CD4-positive, alpha-beta T cell (primary cell): ENCODE results near the gene LMX1B. TPM values are rescaled to one million over a fixed set of nuclear protein-coding genes. Genes with fewer than 3 reads are reported as not detected.

Source experiments
- ATAC-seq: fragments of 200-7000 bp; cut with Tn5 transposase; one replicate; pipeline ENCODE4 v1.10.0; 2022; ENCODE audit warnings: mild to moderate bottlenecking; ENCODE audit not compliant: poor library complexity
- CTCF ChIA-PET: fragments of 350-600 bp; sonication (Branson Sonifier 250); formaldehyde crosslinking; loops from one replicate; lab custom pipeline; 2021; ENCODE audit warnings: antibody characterized with exemption, inconsistent platforms; lab: Charles Lee
- POLR2A ChIA-PET: fragments of 350-600 bp; sonication (Branson Sonifier 250); formaldehyde crosslinking; loops from one replicate; lab custom pipeline; 2021; ENCODE audit warnings: antibody characterized with exemption, inconsistent platforms; lab: Charles Lee
- DNase-seq, 14 experiments: peaks; one replicate each; pipeline ENCODE4 v3.0.0-alpha.2; 2013 to 2020; ENCODE audit warnings: mixed read lengths in 2 of 14
- H3K27ac ChIP-seq, 2 donors: one replicate each; pipeline versions ENCODE4 v1.5.1 to v1.7.0; 2013; ENCODE audit warnings: low read length in 2 of 2, low read depth in 1 of 2, mild to moderate bottlenecking in 1 of 2
- H3K27me3 ChIP-seq, 2 experiments: 1 replicate in 1 of 2; 2 replicates in 1 of 2; pipeline versions ENCODE4 v1.6.1 to v1.7.0; 2013; ENCODE audit warnings: low read length in 2 of 2, control low read depth in 1 of 2, mild to moderate bottlenecking in 1 of 2, moderate library complexity in 1 of 2; ENCODE audit not compliant: insufficient read depth in 2 of 2, control insufficient read depth in 1 of 2
- H3K36me3 ChIP-seq: one replicate; pipeline ENCODE4 v1.6.1; 2013; ENCODE audit warnings: low read length, control low read depth; ENCODE audit not compliant: insufficient read depth
- H3K4me1 ChIP-seq: one replicate; pipeline ENCODE4 v1.6.1; 2013; ENCODE audit warnings: low read length, control low read depth; ENCODE audit not compliant: insufficient read depth
- H3K4me3 ChIP-seq: one replicate; pipeline ENCODE4 v1.5.1; 2013; ENCODE audit warnings: mild to moderate bottlenecking, low read length, moderate library complexity
- H3K9me3 ChIP-seq, 2 experiments: 1 replicate in 1 of 2; 2 replicates in 1 of 2; pipeline versions ENCODE4 v1.6.1 to v1.7.0; 2013; ENCODE audit warnings: low read length in 2 of 2, mild to moderate bottlenecking in 2 of 2, control low read depth in 1 of 2, moderate library complexity in 1 of 2; ENCODE audit not compliant: control insufficient read depth in 1 of 2, insufficient read depth in 1 of 2
- H3K27ac Mint-ChIP-seq: one replicate; pipeline ENCODE4 v1.8.0; 2020; ENCODE audit warnings: mixed read lengths
- H3K27me3 Mint-ChIP-seq: one replicate; pipeline ENCODE4 v1.8.0; 2021; ENCODE audit warnings: mixed read lengths
- H3K36me3 Mint-ChIP-seq: one replicate; pipeline ENCODE4 v1.8.0; 2021; ENCODE audit warnings: low read depth, mixed read lengths
- H3K4me1 Mint-ChIP-seq: one replicate; pipeline ENCODE4 v1.8.0; 2021; ENCODE audit warnings: low read depth, mixed read lengths
- H3K4me3 Mint-ChIP-seq: one replicate; pipeline ENCODE4 v1.8.0; 2020; ENCODE audit warnings: mild to moderate bottlenecking, mixed read lengths
- H3K9me3 Mint-ChIP-seq: one replicate; pipeline ENCODE4 v1.8.0; 2020; ENCODE audit warnings: mixed read lengths
- CTCF ChIP-seq: fragments of 200-600 bp; IDR thresholded peaks from one replicate; pipeline ENCODE4 v1.8.0; 2022; ENCODE audit warnings: antibody characterized with exemption, mild to moderate bottlenecking
- intact Hi-C, 2 experiments: fragments of 100-400 bp; cut with DNase I in 1 of 2; cut with micrococcal nuclease in 1 of 2; formaldehyde crosslinking; loops; one replicate each; pipeline versions ENCODE4 v1.15.1 to v1.9.0; 2023 to 2025; cut with DNase I, micrococcal nuclease
- total RNA-seq, 174 experiments: library from RNA in 2 of 174; stranded (reverse) in 2 of 174; gene quantifications; one replicate each; pipeline ENCODE4 v1.2.3 and lab custom pipeline; 2021 to 2026

LMX1B gene
- total RNA-seq, 2 experiments from 2014 or later = not detected

GRCh38 chr9:126700296-126700695 lies 86.6 kb downstream of the LMX1B start:
- no peaks in the 10 kb centered on the region for H3K36me3 Mint-ChIP-seq
- H3K27ac ChIP-seq = no peak overlapping the region
- H3K4me3 ChIP-seq = no peak overlapping the region
- DNase-seq (peak in 2 of 14 experiments; percentile 9 to 14), ATAC-seq (no peak)
- H3K27me3 ChIP-seq = peaks cover 14 to 16% of the 10 kb centered on the region in 2 experiments
- intact Hi-C loops = no loop called here
- H3K9me3 Mint-ChIP-seq = no peaks in the 10 kb centered on the region
- H3K9me3 ChIP-seq = no peaks in the 10 kb centered on the region
- H3K27ac Mint-ChIP-seq = no peak overlapping the region
- ChIA-PET POLR2A (no interaction called here), CTCF (no interaction called here)
- peaks cover 9% of the 10 kb centered on the region for H3K4me1 ChIP-seq
- no peak overlapping the region for H3K4me3 Mint-ChIP-seq
- peaks cover 28% of the 10 kb centered on the region for H3K27me3 Mint-ChIP-seq
- H3K36me3 ChIP-seq = no peaks in the 10 kb centered on the region
- H3K4me1 Mint-ChIP-seq = peaks cover 10% of the 10 kb centered on the region
- no peak for TF ChIP-seq CTCF

- Mint-ChIP-seq H3K4me3 (no peak overlapping the region), H3K4me1 (peaks cover 13% of the 10 kb centered on the region), H3K36me3 (no peaks in the 10 kb centered on the region), H3K9me3 (no peaks in the 10 kb centered on the region), H3K27ac (no peak overlapping the region), H3K27me3 (peaks cover 30% of the 10 kb centered on the region)
- intact Hi-C loops = no loop called here
- ChIA-PET POLR2A (no interaction called here), CTCF (interaction anchor here (7.0 kb wide), 1 partner anchor 78 kb away, joined by 157 read pairs; no protein-coding TSS in a partner anchor)
- H3K9me3 ChIP-seq = no peaks in the 10 kb centered on the region
- no peaks in the 10 kb centered on the region for H3K36me3 ChIP-seq
- ATAC-seq (no peak), DNase-seq (peak in 2 of 14 experiments; percentile 5 to 19)
- no peak for TF ChIP-seq CTCF
- H3K27me3 ChIP-seq = peaks cover 14 to 16% of the 10 kb centered on the region in 2 experiments
- H3K27ac ChIP-seq = no peak overlapping the region
- peaks cover 17% of the 10 kb centered on the region for H3K4me1 ChIP-seq
- no peak overlapping the region for H3K4me3 ChIP-seq
Measured at GRCh38 chr9:126700903-126701812, 87.4 kb downstream of the LMX1B start.

GRCh38 chr9:126701813-126702140 lies 88.0 kb downstream of the LMX1B start:
- ChIA-PET POLR2A (no interaction called here), CTCF (interaction anchor here (7.0 kb wide), 1 partner anchor 77 kb away, joined by 157 read pairs; no protein-coding TSS in a partner anchor)
- DNase-seq = peak in 2 of 14 experiments; percentile 12 to 16
- no peaks in the 10 kb centered on the region for H3K36me3 Mint-ChIP-seq
- TF ChIP-seq CTCF = no peak
- peaks cover 30% of the 10 kb centered on the region for H3K27me3 Mint-ChIP-seq
- Histone ChIP-seq H3K36me3 (no peaks in the 10 kb centered on the region), H3K9me3 (no peaks in the 10 kb centered on the region), H3K27ac (no peak overlapping the region), H3K4me1 (peaks cover 21% of the 10 kb centered on the region), H3K4me3 (no peak overlapping the region), H3K27me3 (peaks cover 14 to 16% of the 10 kb centered on the region in 2 experiments)
- ATAC-seq = no peak
- no peak overlapping the region for H3K4me3 Mint-ChIP-seq
- intact Hi-C loops = no loop called here
- no peaks in the 10 kb centered on the region for H3K9me3 Mint-ChIP-seq
- H3K4me1 Mint-ChIP-seq = peaks cover 19% of the 10 kb centered on the region
- no peak overlapping the region for H3K27ac Mint-ChIP-seq
